A172 (cell line): ENCODE data around the gene SLC11A2. TPM values are rescaled to one million over a fixed set of nuclear protein-coding genes. Genes with fewer than 3 reads are reported as not detected.

Experiments
- DNase-seq: peaks from one replicate; pipeline ENCODE4 v3.0.0-alpha.2; 2015; ENCODE audit warnings: low spot score
- total RNA-seq: library from RNA; depleted of rRNA; stranded (reverse); fragments of >200 nt; shearing (Covaris generic); gene quantifications from 2 replicates; pipeline ENCODE4 v1.2.3, GENCODE V29; 2014; rRNA removed

SLC11A2 gene
- total RNA-seq, result 41.3 and 51.6 TPM in 2 replicates

GRCh38 chr12:51025836-51026638, at the start of gene SLC11A2:
Gene SLC11A2 (minus strand): TSS chr12:51026384. CDS start chr12:51010728, 15,656 bp downstream.
- peak; percentile 84 for DNase-seq

DNA sequence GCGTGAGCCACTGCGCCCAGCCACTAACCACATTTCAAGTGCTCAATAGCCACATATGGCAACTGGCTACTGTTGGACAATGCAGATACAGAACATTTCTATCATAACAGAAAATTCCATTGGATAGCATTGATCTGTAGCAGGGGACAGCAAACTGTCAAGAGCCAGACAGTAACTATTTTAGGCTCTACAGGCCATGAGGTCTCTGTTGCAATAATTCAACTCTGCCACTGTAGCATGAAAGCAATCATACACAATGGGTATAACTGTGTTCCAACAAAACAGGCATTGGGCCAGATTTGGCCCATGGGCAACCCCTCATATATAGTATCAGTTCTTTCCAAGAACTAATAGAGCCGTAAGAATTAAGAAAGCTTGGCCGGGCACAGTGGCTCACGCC, 49.2 kb upstream of the SLC11A2 start:
- DNase-seq, result no peak

DNA sequence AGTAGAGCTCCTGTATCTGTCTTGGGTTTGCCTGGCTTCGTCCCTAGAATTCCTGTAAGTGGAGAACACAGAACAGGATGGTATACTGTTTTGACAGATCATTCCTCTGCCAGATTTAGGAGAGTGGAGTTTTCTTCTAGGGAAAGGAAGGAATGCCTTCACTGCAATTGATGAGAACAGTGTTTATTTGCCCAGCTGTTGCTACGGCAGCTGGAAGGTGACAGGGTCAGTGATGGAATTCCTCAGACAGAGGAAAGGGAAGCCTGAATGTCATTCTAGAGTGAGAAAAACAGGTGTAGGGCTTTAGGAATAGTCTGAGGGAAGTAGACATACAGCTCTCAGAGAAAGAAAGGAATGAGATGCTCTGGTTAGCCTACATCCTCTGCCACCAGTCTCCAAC, 45.5 kb upstream of the SLC11A2 start:
- no peak for DNase-seq

DNA sequence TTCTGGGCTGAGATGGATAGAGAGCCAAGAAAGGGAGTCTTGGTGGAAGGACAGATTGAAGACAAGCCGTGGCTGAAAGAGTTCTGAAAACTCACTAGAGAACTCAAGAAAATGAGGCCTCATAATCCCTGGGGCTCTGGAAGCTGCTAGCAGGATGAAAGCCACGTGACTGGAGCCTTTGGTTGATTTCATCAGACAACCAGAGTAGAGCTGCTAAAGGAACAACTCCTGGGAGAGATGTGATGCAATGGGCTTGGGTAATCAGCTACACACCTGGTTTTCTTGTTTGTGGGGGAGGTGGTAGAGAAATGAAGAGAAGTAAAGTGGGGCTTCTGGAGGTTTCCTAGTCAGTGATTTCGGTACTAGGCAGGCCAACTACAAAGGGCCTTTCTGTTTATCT, 43.8 kb upstream of the SLC11A2 start:
- DNase-seq, result no peak

- no peak for DNase-seq
These were observed 41.6 kb upstream of the SLC11A2 start for GRCh38 chr12:51067771-51068170.

GRCh38 chr12:51067229-51067628, 41.0 kb upstream of the SLC11A2 start:
- no peak for DNase-seq

DNA sequence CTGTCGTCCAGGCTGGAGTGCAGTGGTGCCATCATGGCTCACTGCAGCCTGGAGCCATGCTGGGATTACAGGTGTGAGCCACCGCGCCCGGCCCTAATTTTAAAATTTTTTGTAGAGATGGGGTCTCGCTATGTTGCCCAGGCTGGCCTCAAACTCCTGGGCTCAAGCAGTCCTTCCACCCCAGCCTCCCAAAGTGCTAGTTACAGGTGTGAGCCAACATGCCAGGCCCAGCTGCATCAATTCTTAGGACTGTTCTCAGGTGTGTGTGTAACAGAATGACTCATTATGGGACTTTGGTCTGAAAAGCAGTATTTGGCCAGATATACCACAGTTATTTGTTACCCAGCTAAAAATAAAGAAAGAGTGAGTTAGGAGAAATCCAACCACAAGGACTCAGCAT, 39.3 kb upstream of the SLC11A2 start:
- DNase-seq, result no peak

DNA sequence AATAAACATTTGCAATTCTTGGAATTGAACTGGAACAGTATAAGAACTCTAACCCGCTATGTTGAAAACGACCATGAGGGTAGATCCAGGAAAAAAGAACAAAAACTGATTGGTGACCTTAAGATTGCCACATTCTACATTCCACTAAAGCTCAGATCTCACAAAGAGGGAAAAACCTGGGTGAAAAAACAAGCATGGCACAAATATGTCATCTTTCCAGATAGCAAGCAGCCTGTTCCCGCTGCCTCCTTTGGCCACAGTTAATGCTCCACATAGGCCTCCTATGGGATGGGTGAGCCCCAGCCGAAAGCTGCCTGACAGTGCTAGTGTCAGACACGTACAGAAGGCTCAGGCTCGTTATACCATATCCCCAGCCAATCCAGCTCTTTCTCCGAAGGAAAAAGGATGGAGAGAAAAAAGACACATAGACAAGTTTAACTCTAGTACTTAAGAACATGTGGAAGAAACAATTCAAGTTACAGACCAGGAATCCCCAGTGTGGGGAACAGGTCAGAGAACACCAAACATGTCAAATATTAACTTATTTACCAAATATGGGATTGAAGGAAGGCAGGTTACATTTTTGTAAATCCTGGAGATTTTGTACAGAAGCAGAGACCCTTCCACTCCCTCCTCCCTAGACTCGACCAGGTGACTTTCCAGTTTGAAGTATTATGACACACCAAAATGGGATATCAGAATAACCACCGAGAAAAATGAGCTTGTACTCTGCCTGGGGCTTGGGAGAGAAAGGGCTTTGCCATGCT, 36.6 kb upstream of the SLC11A2 start:
- no peak for DNase-seq

DNA sequence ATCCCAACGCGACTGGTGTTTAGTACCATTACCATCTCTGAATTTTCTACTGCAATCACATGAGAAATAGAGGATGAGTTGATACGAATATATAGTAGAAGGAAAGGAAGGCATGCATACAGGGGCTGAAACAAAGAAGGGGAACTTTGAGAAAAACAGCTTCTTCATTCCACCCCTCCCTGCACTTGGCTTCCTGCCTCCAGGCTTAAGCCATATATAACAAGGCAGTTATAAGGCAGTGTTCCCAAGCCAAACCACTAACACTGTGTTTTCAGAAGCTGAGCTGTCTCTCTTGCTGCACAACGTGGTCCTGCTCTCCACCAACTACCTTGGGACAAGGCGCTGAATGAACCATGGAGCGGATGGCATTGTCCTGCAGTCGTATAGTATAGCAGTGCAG, 32.9 kb upstream of the SLC11A2 start:
- no peak for DNase-seq

GRCh38 chr12:51056242-51056641, 30.1 kb upstream of the SLC11A2 start:
- peak; percentile 26 for DNase-seq

DNA sequence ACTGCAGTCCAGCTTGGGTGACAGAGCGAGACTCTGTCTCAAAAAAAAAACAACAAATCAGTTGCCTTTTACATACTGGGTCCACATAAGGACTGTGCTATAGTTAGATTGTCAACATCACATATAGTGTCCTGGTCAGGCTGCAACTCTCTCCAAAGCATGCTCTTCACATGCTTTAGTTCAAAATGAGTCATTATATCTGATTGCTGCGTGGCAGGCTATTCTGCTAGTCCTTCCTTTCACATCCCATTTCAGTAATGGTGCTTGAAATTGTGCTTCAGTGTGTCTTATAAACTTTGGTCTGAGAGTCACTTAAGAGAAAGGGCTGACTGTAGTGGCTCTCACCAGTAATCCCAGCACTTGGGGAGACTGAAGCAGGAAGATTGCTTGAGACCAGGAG, 28.9 kb upstream of the SLC11A2 start:
- DNase-seq, result no peak

GRCh38 chr12:51051787-51052186, 25.6 kb upstream of the SLC11A2 start:
- no peak for DNase-seq

DNA sequence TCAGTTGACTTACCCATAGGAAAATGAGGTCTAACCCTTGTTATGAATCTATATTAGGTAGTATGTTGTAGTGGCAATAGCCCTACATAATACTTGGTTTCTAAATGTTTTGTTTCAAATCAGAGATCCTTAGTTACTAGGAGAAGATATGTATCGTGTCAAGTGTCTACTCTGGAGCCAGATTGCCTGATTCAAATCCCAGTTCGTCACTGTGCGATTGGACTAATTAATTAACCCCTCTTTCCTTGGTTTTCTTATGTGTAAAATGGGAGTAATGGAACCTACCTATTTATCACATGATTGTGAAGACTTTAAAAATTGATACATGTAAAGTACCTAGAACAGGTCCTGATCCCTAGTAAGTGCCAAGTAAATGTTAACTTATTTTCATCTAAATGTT, 23.3 kb upstream of the SLC11A2 start:
- no peak for DNase-seq

DNA sequence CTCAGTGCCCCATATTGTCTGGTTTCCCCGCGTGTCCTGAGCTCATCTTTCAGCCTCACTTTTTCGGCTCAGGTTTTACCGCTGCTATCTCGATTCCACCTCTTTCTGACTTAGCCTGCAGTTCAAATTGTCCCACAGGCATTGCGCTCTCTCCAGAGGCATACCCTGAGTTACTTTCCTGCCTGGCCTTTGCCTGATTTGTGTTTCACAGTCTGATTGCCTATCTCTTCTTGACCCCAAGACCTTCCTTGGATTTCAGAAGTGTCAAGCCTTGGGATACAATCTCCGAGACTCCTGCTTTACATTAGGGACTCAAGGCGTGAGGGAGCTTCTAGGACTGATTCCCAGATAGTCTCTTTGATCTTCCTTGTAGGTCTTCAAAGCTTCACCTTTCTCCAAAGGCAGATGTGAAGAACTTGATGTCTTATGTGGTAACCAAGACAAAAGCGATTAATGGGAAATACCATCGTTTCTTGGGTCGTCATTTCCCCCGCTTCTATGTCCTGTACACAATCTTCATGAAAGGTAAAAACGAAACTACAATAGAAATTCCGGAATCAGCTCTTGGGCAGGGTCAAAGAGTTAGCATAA, 22.6 kb upstream of the SLC11A2 start:
- DNase-seq, result no peak

GRCh38 chr12:51047655-51048540, 21.7 kb upstream of the SLC11A2 start, which contains the start of gene LETMD1:
Gene LETMD1 (plus strand): TSS chr12:51048327. CDS start chr12:51048357, 30 bp downstream.
- DNase-seq, result peak; percentile 97

DNA sequence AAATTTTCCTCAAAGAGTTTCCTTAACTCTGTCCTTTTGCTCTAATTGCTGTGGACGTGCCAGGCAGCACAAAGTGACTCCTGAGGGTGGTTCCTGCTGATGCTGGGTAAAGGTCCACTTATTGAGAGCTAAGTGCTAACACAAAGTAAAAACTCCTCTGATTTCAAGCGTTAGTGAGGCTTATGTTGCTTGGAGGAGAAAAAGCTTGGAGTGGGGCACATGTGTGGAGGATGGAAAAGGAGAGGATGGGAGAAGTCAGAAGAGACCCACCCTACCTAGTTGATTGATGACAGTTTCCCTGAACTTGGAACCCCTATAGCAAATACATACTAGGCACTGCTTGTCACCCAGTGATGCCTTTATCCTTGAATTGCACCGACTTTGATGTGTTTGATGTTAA, 10.1 kb upstream of the SLC11A2 start:
- DNase-seq, result no peak

GRCh38 chr12:51033457-51034089, 7.4 kb upstream of the SLC11A2 start:
- DNase-seq, result no peak

- DNase-seq, result no peak
These were observed 6.9 kb upstream of the SLC11A2 start for GRCh38 chr12:51033048-51033447.

DNA sequence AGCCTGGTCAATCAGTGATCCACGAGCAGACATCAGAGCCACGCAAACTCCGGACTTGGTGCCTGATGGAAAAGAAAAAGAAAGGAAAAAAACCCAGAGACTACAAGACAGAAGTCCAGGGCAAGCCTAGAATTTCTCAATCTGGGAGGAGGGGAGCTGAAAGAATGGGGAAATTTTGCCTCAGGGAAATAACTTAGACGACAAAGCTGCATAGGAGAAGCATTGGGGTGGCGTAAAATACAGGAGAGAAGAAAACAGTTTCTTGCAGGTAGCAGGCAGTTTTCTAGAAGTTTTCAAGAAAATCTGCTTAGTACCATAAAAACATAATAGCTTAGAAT, 2.6 kb upstream of the SLC11A2 start:
- no peak for DNase-seq

DNA sequence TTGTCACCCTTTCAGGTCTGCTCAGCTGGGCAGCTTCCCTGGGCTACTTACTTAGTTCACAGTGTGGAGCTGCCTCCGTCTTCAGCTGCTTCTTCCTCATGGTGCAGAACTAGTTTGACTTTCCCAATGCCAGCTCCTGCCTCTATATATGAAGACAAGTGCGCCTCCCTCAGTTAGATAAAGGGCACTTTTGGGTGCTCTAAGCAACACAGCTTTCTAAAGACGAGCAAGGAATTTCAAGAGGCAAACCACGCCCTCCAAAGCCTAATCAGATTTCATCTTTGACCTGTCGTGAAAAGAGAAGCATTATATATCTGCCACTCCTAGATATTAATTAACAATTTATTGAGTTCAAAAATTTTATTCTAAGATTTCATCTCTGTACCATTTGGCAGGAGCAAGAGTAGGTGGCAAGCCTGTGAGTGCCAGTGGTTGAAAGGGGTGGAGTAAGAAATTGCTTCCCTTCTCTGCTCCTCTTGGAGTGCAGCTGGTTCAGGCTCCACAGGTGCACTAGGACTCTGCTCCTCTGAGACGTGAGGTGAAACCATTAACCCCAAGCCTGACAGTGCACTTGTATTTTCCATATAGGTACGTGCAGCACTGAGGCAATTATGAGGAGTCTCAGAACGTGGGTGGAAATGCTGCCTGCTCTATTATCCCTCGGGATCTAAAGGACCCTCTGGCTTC, 2.1 kb upstream of the SLC11A2 start:
- DNase-seq, result peak; percentile 43
